CD4-positive, alpha-beta T cell (primary cell): ENCODE results near the gene NGFR. TPM values are rescaled to one million over a fixed set of nuclear protein-coding genes. Genes with fewer than 3 reads are reported as not detected.

Source experiments
- ATAC-seq: fragments of 200-7000 bp; cut with Tn5 transposase; one replicate; pipeline ENCODE4 v1.10.0; 2022; ENCODE audit warnings: mild to moderate bottlenecking; ENCODE audit not compliant: poor library complexity
- CTCF ChIA-PET: fragments of 350-600 bp; sonication (Branson Sonifier 250); formaldehyde crosslinking; loops from one replicate; lab custom pipeline; 2021; ENCODE audit warnings: antibody characterized with exemption, inconsistent platforms; lab: Charles Lee
- POLR2A ChIA-PET: fragments of 350-600 bp; sonication (Branson Sonifier 250); formaldehyde crosslinking; loops from one replicate; lab custom pipeline; 2021; ENCODE audit warnings: antibody characterized with exemption, inconsistent platforms; lab: Charles Lee
- DNase-seq, 14 experiments: peaks; one replicate each; pipeline ENCODE4 v3.0.0-alpha.2; 2013 to 2020; ENCODE audit warnings: mixed read lengths in 2 of 14
- H3K27ac ChIP-seq, 2 donors: one replicate each; pipeline versions ENCODE4 v1.5.1 to v1.7.0; 2013; ENCODE audit warnings: low read length in 2 of 2, low read depth in 1 of 2, mild to moderate bottlenecking in 1 of 2
- H3K27me3 ChIP-seq, 2 experiments: 1 replicate in 1 of 2; 2 replicates in 1 of 2; pipeline versions ENCODE4 v1.6.1 to v1.7.0; 2013; ENCODE audit warnings: low read length in 2 of 2, control low read depth in 1 of 2, mild to moderate bottlenecking in 1 of 2, moderate library complexity in 1 of 2; ENCODE audit not compliant: insufficient read depth in 2 of 2, control insufficient read depth in 1 of 2
- H3K36me3 ChIP-seq: one replicate; pipeline ENCODE4 v1.6.1; 2013; ENCODE audit warnings: low read length, control low read depth; ENCODE audit not compliant: insufficient read depth
- H3K4me1 ChIP-seq: one replicate; pipeline ENCODE4 v1.6.1; 2013; ENCODE audit warnings: low read length, control low read depth; ENCODE audit not compliant: insufficient read depth
- H3K4me3 ChIP-seq: one replicate; pipeline ENCODE4 v1.5.1; 2013; ENCODE audit warnings: mild to moderate bottlenecking, low read length, moderate library complexity
- H3K9me3 ChIP-seq, 2 experiments: 1 replicate in 1 of 2; 2 replicates in 1 of 2; pipeline versions ENCODE4 v1.6.1 to v1.7.0; 2013; ENCODE audit warnings: low read length in 2 of 2, mild to moderate bottlenecking in 2 of 2, control low read depth in 1 of 2, moderate library complexity in 1 of 2; ENCODE audit not compliant: control insufficient read depth in 1 of 2, insufficient read depth in 1 of 2
- H3K27ac Mint-ChIP-seq: one replicate; pipeline ENCODE4 v1.8.0; 2020; ENCODE audit warnings: mixed read lengths
- H3K27me3 Mint-ChIP-seq: one replicate; pipeline ENCODE4 v1.8.0; 2021; ENCODE audit warnings: mixed read lengths
- H3K36me3 Mint-ChIP-seq: one replicate; pipeline ENCODE4 v1.8.0; 2021; ENCODE audit warnings: low read depth, mixed read lengths
- H3K4me1 Mint-ChIP-seq: one replicate; pipeline ENCODE4 v1.8.0; 2021; ENCODE audit warnings: low read depth, mixed read lengths
- H3K4me3 Mint-ChIP-seq: one replicate; pipeline ENCODE4 v1.8.0; 2020; ENCODE audit warnings: mild to moderate bottlenecking, mixed read lengths
- H3K9me3 Mint-ChIP-seq: one replicate; pipeline ENCODE4 v1.8.0; 2020; ENCODE audit warnings: mixed read lengths
- CTCF ChIP-seq: fragments of 200-600 bp; IDR thresholded peaks from one replicate; pipeline ENCODE4 v1.8.0; 2022; ENCODE audit warnings: antibody characterized with exemption, mild to moderate bottlenecking
- intact Hi-C, 2 experiments: fragments of 100-400 bp; cut with DNase I in 1 of 2; cut with micrococcal nuclease in 1 of 2; formaldehyde crosslinking; loops; one replicate each; pipeline versions ENCODE4 v1.15.1 to v1.9.0; 2023 to 2025; cut with DNase I, micrococcal nuclease
- total RNA-seq, 174 experiments: library from RNA in 2 of 174; stranded (reverse) in 2 of 174; gene quantifications; one replicate each; pipeline ENCODE4 v1.2.3 and lab custom pipeline; 2021 to 2026

Gene NGFR
- total RNA-seq, 2 experiments from 2014 or later, result 0.11 to 0.22 TPM

- H3K9me3 Mint-ChIP-seq, result peaks cover under 1% of the 10 kb centered on the region
- no peaks in the 10 kb centered on the region for H3K36me3 Mint-ChIP-seq
- Histone ChIP-seq H3K36me3 (no peaks in the 10 kb centered on the region), H3K4me3 (no peak overlapping the region), H3K27ac (no peak overlapping the region), H3K9me3 (no peaks in the 10 kb centered on the region), H3K27me3 (peaks cover 28 to 42% of the 10 kb centered on the region in 2 experiments), H3K4me1 (no peaks in the 10 kb centered on the region)
- no peak overlapping the region for H3K27ac Mint-ChIP-seq
- H3K4me1 Mint-ChIP-seq, result no peaks in the 10 kb centered on the region
- intact Hi-C loops, result no loop called here
- H3K4me3 Mint-ChIP-seq, result no peak overlapping the region
- no peak for ATAC-seq
- H3K27me3 Mint-ChIP-seq, result peaks cover 80% of the 10 kb centered on the region
- POLR2A ChIA-PET, result no interaction called here
- no peak for TF ChIP-seq CTCF
- DNase-seq, result no peak
- CTCF ChIA-PET, result no interaction called here
These were observed 12.8 kb upstream of the NGFR start for GRCh38 chr17:49482144-49482817.

- DNase-seq, result no peak
- Mint-ChIP-seq H3K27me3 (peaks cover 74% of the 10 kb centered on the region), H3K36me3 (no peaks in the 10 kb centered on the region), H3K27ac (no peak overlapping the region), H3K4me3 (no peak overlapping the region), H3K9me3 (no peaks in the 10 kb centered on the region), H3K4me1 (no peaks in the 10 kb centered on the region)
- TF ChIP-seq CTCF, result no peak
- ATAC-seq, result no peak
- no peaks in the 10 kb centered on the region for H3K9me3 ChIP-seq
- no peak overlapping the region for H3K27ac ChIP-seq
- intact Hi-C loops, result no loop called here
- peaks cover 19 to 32% of the 10 kb centered on the region in 2 experiments for H3K27me3 ChIP-seq
- no peaks in the 10 kb centered on the region for H3K4me1 ChIP-seq
- H3K36me3 ChIP-seq, result no peaks in the 10 kb centered on the region
- CTCF ChIA-PET, result no interaction called here
- H3K4me3 ChIP-seq, result no peak overlapping the region
- POLR2A ChIA-PET, result no interaction called here
These were observed 11.2 kb upstream of the NGFR start for GRCh38 chr17:49483599-49484509.

DNA sequence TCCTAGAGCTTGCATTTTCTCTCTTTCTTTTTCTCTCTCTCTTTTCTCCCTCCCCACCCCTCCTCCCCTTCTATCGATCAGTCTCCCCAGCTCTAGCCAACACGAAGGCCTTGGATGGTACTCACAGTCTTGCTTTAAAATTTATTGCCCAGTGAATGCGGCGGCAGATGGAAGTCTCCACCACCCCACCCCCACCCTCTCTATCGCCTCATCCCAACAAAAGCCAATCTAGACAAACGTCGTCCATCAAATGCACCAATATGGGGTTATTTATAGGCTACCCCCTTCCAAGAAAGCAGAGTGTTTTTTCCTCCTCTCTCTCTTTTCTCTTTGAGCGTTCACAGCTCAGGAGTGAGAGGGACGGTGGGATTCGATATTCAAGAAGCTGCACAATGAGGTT is 10.5 kb upstream of the NGFR start:
- Histone ChIP-seq H3K4me3 (no peak overlapping the region), H3K4me1 (no peaks in the 10 kb centered on the region), H3K36me3 (no peaks in the 10 kb centered on the region), H3K27ac (no peak overlapping the region), H3K27me3 (peaks cover 19 to 29% of the 10 kb centered on the region in 2 experiments), H3K9me3 (no peaks in the 10 kb centered on the region)
- intact Hi-C loops, result no loop called here
- Mint-ChIP-seq H3K9me3 (no peaks in the 10 kb centered on the region), H3K27me3 (peaks cover 74% of the 10 kb centered on the region), H3K36me3 (no peaks in the 10 kb centered on the region), H3K4me3 (no peak overlapping the region), H3K4me1 (no peaks in the 10 kb centered on the region), H3K27ac (no peak overlapping the region)
- DNase-seq (no peak), ATAC-seq (no peak)
- no peak for TF ChIP-seq CTCF
- CTCF ChIA-PET, result interaction anchor here (1.0 kb wide), 1 partner anchor 12 kb away, joined by 3 read pairs; no protein-coding TSS in a partner anchor
- POLR2A ChIA-PET, result no interaction called here
